ENCODE measurements around the gene NDUFC2. TPM values are rescaled to one million over a fixed set of nuclear protein-coding genes. Genes with fewer than 3 reads are reported as not detected.

NDUFC2 gene
- total and polyA plus RNA-seq, 7 donors: 223 to 350 (median 259) TPM

GRCh38 chr11:78020246-78020645 is 59.4 kb downstream of the NDUFC2 start:
- H3K9me3 ChIP-seq: no peaks in the 10 kb centered on the region
- H3K27me3 ChIP-seq (ENCODE audit: insufficient read depth in 3 of 3, low read length in 2 of 3): no peaks in the 10 kb centered on the region
- intact Hi-C loops (cut with DNase I): no loop called here
- no peak overlapping the region for H3K27ac ChIP-seq
- no peak for ATAC-seq
- no peak overlapping the region for H3K4me3 ChIP-seq
- DNase-seq: no peak
- no peaks in the 10 kb centered on the region for H3K36me3 ChIP-seq (ENCODE audit: insufficient read depth in 1 of 2, low read depth in 1 of 2)
- 30 to 56% (median 45%) methylated on average over 3 of the region's 3 CpGs for WGBS, 3 donors
- no peak for TF ChIP-seq CTCF (IDR thresholded peaks at IDR 0.05)
- H3K4me1 ChIP-seq: no peaks in the 10 kb centered on the region

GRCh38 chr11:78019808-78020207 is 59.9 kb downstream of the NDUFC2 start:
- ATAC-seq: no peak
- Histone ChIP-seq H3K9me3 (no peaks in the 10 kb centered on the region), H3K4me3 (no peak overlapping the region), H3K27me3 (ENCODE audit: insufficient read depth in 3 of 3, low read length in 2 of 3) (no peaks in the 10 kb centered on the region), H3K4me1 (no peaks in the 10 kb centered on the region), H3K27ac (no peak overlapping the region), H3K36me3 (ENCODE audit: insufficient read depth in 1 of 2, low read depth in 1 of 2) (no peaks in the 10 kb centered on the region)
- DNase-seq: no peak
- intact Hi-C loops (cut with DNase I): no loop called here
- WGBS, 3 donors: 68 to 70% (median 69%) methylated on average over 4 of the region's 4 CpGs
- TF ChIP-seq CTCF (IDR thresholded peaks at IDR 0.05): no peak

Other genes starting within 250 kb of the NDUFC2 start
- 10 to 100 TPM; 12.1 to 18.6 (median 14.6) TPM for gene INTS4, start 85.2 kb downstream of the NDUFC2 start, total RNA-seq
- 10 to 100 TPM; 10.1 to 15.1 (median 12.6) TPM for gene INTS4, start 85.2 kb downstream of the NDUFC2 start, polyA plus RNA-seq
- gene KCTD14, start 56.6 kb downstream of the NDUFC2 start, total RNA-seq: under 1 TPM in 2 of 4 donors, not detected in 2; 0.18 to 0.32 TPM
- under 1 TPM; 0.12 to 0.27 (median 0.18) TPM for gene KCTD14, start 56.6 kb downstream of the NDUFC2 start, polyA plus RNA-seq
- gene THRSP, start 16.0 kb downstream of the NDUFC2 start, total RNA-seq: 1 to 10 TPM in 2 of 4 donors, under 1 TPM in 2; 0.24 to 5.6 (median 1.6) TPM
- 1 to 10 TPM in 2 of 3 donors, under 1 TPM in 1; 0.61 to 7.2 (median 2.2) TPM for gene THRSP, start 16.0 kb downstream of the NDUFC2 start, polyA plus RNA-seq
- 10 to 100 TPM in 2 of 4 donors, 1 to 10 TPM in 2; 9.1 to 15.7 (median 12.2) TPM for gene ALG8, start 59.8 kb upstream of the NDUFC2 start, total RNA-seq
- gene ALG8, start 59.8 kb upstream of the NDUFC2 start, polyA plus RNA-seq: 10 to 100 TPM; 10.3 to 14.9 (median 11.4) TPM
- gene KCTD21, start 108.8 kb upstream of the NDUFC2 start, total RNA-seq: 1 to 10 TPM; 4.7 to 7.0 (median 5.8) TPM
- gene KCTD21, start 108.8 kb upstream of the NDUFC2 start, polyA plus RNA-seq: 10 to 100 TPM in 1 of 3 donors, 1 to 10 TPM in 2; 4.8 to 10.3 (median 5.0) TPM
- 1 to 10 TPM; 2.0 to 4.4 (median 3.5) TPM for gene USP35, start 109.1 kb upstream of the NDUFC2 start, total RNA-seq
- gene USP35, start 109.1 kb upstream of the NDUFC2 start, polyA plus RNA-seq: 1 to 10 TPM; 1.3 to 7.1 (median 2.2) TPM

Measured in psoas muscle (tissue), 8 donors.